ENCODE data around the gene INS.

GRCh38 chr11:2160736-2161259 lies at the start of gene INS:
- TF ChIP-seq CTCF (IDR thresholded peaks at IDR 0.05) (no peak), POLR2A (IDR thresholded peaks at IDR 0.05) (peak in 2 of 3 donors; percentile 37 to 40)

Measured in body of pancreas (tissue), 4 donors.